ENCODE results near the gene IQGAP2.

GRCh38 chr5:76471987-76472334 lies 68.9 kb downstream of the IQGAP2 start:
- no peak for TF ChIP-seq CTCF (IDR thresholded peaks at IDR 0.05; ENCODE audit: insufficient read depth, low read length, poor library complexity, severe bottlenecking)
- TF ChIP-seq EZH2phosphoT487 (conservative IDR thresholded peaks at IDR 0.05; ENCODE audit: low read length): no peak

Data from SU-DHL-6 (cell line).